ENCODE data around the gene GFPT2.

DNA sequence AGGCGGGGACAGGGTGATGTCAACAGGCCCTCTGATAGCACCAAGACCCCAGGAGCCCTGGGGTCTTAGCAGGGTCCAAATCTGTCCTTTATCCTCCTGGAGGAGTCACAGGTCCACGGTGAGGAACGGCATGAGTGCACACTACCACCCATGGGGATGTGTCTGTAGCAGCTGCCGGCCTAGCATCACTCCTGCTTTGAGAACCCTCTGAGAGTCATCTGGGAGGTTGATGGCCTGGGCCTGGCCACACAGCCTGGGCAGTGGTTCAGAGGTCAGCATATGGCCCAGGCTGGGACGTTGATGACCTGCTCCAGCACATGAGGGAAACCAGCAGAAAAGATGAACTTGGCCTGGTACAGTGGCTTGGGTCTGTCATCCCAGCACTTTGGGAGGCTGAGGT is 1.8 kb upstream of the GFPT2 start:
- TF ChIP-seq, protein P1, sequence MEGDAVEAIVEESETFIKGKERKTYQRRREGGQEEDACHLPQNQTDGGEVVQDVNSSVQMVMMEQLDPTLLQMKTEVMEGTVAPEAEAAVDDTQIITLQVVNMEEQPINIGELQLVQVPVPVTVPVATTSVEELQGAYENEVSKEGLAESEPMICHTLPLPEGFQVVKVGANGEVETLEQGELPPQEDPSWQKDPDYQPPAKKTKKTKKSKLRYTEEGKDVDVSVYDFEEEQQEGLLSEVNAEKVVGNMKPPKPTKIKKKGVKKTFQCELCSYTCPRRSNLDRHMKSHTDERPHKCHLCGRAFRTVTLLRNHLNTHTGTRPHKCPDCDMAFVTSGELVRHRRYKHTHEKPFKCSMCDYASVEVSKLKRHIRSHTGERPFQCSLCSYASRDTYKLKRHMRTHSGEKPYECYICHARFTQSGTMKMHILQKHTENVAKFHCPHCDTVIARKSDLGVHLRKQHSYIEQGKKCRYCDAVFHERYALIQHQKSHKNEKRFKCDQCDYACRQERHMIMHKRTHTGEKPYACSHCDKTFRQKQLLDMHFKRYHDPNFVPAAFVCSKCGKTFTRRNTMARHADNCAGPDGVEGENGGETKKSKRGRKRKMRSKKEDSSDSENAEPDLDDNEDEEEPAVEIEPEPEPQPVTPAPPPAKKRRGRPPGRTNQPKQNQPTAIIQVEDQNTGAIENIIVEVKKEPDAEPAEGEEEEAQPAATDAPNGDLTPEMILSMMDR (conservative IDR thresholded peaks at IDR 0.05 in 1 of 2, IDR thresholded peaks at IDR 0.05 in 1 of 2; ENCODE audit: extremely low read depth in 1 of 2, insufficient read depth in 1 of 2, low read depth in 1 of 2, low read length in 2 of 2): no peak
- TF ChIP-seq EZH2 (IDR thresholded peaks at IDR 0.05; ENCODE audit: borderline replicate concordance, low read length): peak; percentile 6
